ENCODE results near the gene DCTN5. TPM values are rescaled to one million over a fixed set of nuclear protein-coding genes. Genes with fewer than 3 reads are reported as not detected.
"Not testable (repeated sequence)": the region's sequence is repeated elsewhere in the genome, so short reads cannot be mapped to it uniquely, and the experiment has no call there.

DCTN5 gene
- total and polyA plus RNA-seq, 8 donors = 55.1 to 66.4 (median 60.4) TPM

DNA sequence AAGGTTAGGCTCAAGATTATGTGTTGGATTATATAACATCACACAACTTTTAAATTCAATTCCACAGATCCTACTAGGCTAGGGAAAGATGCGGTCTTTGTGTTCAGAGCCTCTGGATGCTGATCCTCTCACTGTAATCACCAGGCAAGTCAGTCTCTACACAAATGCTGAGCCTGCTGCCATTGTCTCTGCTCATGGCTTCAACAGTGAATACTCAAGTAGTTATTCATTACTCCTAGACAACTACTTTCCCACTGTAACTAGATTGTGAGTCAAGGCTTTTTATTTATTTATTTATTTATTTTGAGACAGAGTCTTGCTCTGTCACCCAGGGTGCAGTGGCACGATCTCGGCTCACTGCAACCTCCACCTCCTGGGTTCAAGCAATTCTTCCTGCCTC lies 29.3 kb upstream of the DCTN5 start:
- H3K27ac ChIP-seq = no peak overlapping the region
- DNase-seq (no peak), ATAC-seq (no peak)
- peaks cover 0 to 81% of the 10 kb centered on the region in 2 donors for H3K36me3 ChIP-seq
- no peaks in the 10 kb centered on the region for H3K4me1 ChIP-seq
- no peaks in the 10 kb centered on the region for H3K9me3 ChIP-seq
- intact Hi-C loops (cut with DNase I) = no loop called here
- no peak overlapping the region for H3K4me3 ChIP-seq
- TF ChIP-seq, protein P1, sequence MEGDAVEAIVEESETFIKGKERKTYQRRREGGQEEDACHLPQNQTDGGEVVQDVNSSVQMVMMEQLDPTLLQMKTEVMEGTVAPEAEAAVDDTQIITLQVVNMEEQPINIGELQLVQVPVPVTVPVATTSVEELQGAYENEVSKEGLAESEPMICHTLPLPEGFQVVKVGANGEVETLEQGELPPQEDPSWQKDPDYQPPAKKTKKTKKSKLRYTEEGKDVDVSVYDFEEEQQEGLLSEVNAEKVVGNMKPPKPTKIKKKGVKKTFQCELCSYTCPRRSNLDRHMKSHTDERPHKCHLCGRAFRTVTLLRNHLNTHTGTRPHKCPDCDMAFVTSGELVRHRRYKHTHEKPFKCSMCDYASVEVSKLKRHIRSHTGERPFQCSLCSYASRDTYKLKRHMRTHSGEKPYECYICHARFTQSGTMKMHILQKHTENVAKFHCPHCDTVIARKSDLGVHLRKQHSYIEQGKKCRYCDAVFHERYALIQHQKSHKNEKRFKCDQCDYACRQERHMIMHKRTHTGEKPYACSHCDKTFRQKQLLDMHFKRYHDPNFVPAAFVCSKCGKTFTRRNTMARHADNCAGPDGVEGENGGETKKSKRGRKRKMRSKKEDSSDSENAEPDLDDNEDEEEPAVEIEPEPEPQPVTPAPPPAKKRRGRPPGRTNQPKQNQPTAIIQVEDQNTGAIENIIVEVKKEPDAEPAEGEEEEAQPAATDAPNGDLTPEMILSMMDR (IDR thresholded peaks at IDR 0.05) = no peak
- H3K27me3 ChIP-seq = no peaks in the 10 kb centered on the region

DNA sequence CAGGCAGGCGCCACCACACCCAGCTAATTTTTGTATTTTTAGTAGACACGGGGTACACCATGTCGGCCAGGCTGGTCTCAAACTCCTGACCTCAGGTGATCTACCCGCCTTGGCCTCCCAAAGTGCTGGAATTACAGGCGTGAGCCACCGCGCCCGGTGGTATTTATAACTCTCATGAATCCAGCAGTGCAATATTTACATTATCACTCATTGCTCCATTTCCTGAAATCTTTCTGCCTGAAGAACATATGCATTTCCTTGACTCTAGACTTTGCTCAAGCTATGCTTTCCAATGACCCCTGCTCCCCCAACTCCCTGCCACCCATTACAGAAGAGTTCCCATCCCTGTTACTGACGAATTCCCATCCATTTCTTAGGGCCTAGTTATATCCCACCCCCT lies 25.5 kb upstream of the DCTN5 start:
- ATAC-seq = no peak
- no peaks in the 10 kb centered on the region for H3K4me1 ChIP-seq
- TF ChIP-seq, protein P1 (IDR thresholded peaks at IDR 0.05) = no peak
- no peak for DNase-seq
- H3K9me3 ChIP-seq = no peaks in the 10 kb centered on the region
- H3K27me3 ChIP-seq = no peaks in the 10 kb centered on the region
- H3K4me3 ChIP-seq = no peak overlapping the region
- peaks cover 0 to 92% of the 10 kb centered on the region in 2 donors for H3K36me3 ChIP-seq
- H3K27ac ChIP-seq = no peak overlapping the region
- intact Hi-C loops (cut with DNase I) = no loop called here

DNA sequence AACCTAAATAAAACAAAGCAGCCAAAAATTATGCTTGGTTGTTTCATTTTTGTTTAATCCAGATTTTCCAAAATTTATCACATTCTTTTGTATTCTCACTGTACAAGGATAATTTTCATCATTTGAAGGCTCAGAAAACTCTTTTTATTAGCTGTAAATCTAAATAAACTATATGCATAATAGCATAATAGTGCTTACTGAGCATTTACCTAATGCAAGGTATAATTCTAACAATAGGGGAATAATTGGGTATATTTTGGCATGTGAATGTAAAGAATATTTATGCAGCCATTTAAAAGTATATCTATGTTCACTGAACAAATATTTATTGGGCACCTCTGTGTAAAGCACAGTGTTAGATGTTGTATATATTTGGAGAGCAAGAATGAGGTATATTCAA lies 17.2 kb upstream of the DCTN5 start:
- no peaks in the 10 kb centered on the region for H3K4me1 ChIP-seq
- DNase-seq (no peak), ATAC-seq (no peak)
- H3K9me3 ChIP-seq = no peaks in the 10 kb centered on the region
- intact Hi-C loops (cut with DNase I) = no loop called here
- peaks cover 0 to 95% of the 10 kb centered on the region in 2 donors for H3K36me3 ChIP-seq
- no peaks in the 10 kb centered on the region for H3K27me3 ChIP-seq
- TF ChIP-seq, protein P1 (IDR thresholded peaks at IDR 0.05) = no peak
- no peak overlapping the region for H3K27ac ChIP-seq
- H3K4me3 ChIP-seq = no peak overlapping the region

DNA sequence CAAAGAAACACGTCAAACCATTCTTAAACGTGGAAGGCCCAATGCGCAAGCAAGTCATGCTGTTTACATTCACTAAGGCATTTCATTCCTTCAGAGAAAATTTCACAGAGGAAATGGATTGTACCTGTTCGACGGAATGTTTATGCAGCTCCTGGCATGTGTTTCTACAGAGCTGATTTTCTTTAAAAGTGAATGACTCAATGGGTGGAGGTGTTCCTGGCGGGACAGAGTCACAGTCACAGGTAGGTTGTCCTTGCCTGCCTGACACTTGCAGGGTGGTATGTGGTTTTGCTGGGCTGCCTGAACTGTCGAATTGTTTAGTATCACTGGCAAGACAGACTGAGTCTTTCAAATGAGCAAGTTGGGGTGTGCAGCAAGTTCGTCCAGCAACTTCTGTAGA lies 11.8 kb upstream of the DCTN5 start:
- no peak for DNase-seq

DNA sequence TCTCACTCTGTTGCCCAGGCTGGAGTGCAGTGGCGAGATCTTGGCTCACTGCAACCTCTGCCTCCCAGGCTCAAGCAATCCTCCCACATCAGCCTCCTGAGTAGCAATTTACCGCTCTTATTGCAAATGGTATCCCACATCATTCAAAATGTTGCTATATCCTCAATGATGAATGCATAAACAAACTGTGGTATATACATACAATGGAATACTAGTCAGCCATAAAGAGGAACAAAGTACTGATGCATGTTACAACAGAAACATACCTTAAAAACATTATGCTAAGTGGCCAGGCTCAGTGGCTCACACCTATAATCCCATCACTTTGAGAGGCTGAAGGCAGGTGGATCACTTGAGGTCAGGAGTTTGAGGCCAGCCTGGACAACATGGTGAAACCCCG lies 9.4 kb upstream of the DCTN5 start:
- peaks cover 0 to 75% of the 10 kb centered on the region in 2 donors for H3K36me3 ChIP-seq
- intact Hi-C loops (cut with DNase I); ATAC-seq; DNase-seq; H3K9me3 ChIP-seq; H3K27me3 ChIP-seq; H3K4me3 ChIP-seq; H3K4me1 ChIP-seq; H3K27ac ChIP-seq: not testable (repeated sequence)

More for the DNA sequence above, 11.8 kb upstream of the DCTN5 start:
- H3K4me1 ChIP-seq = no peaks in the 10 kb centered on the region
- peaks cover 0 to 77% of the 10 kb centered on the region in 2 donors for H3K36me3 ChIP-seq
- intact Hi-C loops (cut with DNase I) = no loop called here
- H3K27ac ChIP-seq = no peak overlapping the region
- ATAC-seq = no peak
- no peaks in the 10 kb centered on the region for H3K27me3 ChIP-seq
- TF ChIP-seq, protein P1 (IDR thresholded peaks at IDR 0.05) = no peak
- no peaks in the 10 kb centered on the region for H3K9me3 ChIP-seq
- H3K4me3 ChIP-seq = no peak overlapping the region

DNA sequence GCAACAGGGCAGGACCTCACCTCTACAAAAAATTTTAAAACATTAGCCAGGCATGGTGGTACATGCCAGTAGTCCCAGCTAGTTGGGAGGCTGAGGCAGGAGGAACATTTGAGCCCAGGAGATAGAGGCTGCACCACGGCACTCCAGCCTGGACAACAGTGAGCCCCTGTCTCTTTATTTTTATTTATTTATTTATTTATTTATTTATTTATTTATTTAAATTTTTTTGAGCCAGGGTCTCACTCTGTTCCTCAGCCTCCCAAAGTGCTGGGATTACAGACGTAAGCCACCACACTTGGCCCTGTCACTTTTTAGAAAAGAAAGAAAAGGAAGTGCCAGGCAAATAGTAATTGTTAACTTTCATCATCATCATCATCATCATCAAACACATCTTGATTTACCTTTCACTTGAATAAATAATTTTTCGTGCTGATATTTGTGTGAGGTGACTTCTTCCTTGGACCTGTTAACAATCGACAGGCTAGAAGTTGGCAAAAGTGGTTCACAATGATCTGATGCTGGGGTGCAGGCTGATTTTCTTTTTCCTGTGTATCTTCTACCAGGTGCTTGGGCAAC lies 6.7 kb upstream of the DCTN5 start:
- peaks cover 0 to 67% of the 10 kb centered on the region in 2 donors for H3K36me3 ChIP-seq
- DNase-seq (no peak), ATAC-seq (no peak)

More for the DNA sequence above, 6.7 kb upstream of the DCTN5 start:
- intact Hi-C loops (cut with DNase I) = no loop called here
- H3K27me3 ChIP-seq = no peaks in the 10 kb centered on the region
- H3K9me3 ChIP-seq = no peaks in the 10 kb centered on the region
- H3K27ac ChIP-seq = no peak overlapping the region
- H3K4me1 ChIP-seq = peaks cover 0 to 1% of the 10 kb centered on the region in 2 donors
- no peak overlapping the region for H3K4me3 ChIP-seq
- TF ChIP-seq, protein P1 (IDR thresholded peaks at IDR 0.05) = no peak
